Right atrium auricular region (tissue), 2 donors: ENCODE measurements around the gene SP1. TPM values are rescaled to one million over a fixed set of nuclear protein-coding genes. Genes with fewer than 3 reads are reported as not detected.
"Not testable (repeated sequence)": the region's sequence is repeated elsewhere in the genome, so short reads cannot be mapped to it uniquely, and the experiment has no call there.

ENCODE experiments used
- DNase-seq: peaks from one replicate; pipeline ENCODE4 v3.0.0-alpha.2; 2019; ENCODE audit warnings: low spot score
- H3K27ac ChIP-seq, 2 donors: fragments of 200-600 bp; sonication (generic); 1 replicate in 1 of 2; 2 replicates in 1 of 2; pipeline ENCODE4 v1.5.1; 2016 to 2019
- H3K27me3 ChIP-seq, 2 donors: fragments of 200-600 bp; sonication (generic); one replicate each; pipeline versions ENCODE4 v1.5.1 to v1.6.0; 2017 to 2019
- H3K36me3 ChIP-seq: fragments of 200-600 bp; sonication (generic); one replicate; pipeline ENCODE4 v1.5.1; 2016
- H3K4me1 ChIP-seq, 2 donors: fragments of 200-600 bp; sonication (generic); one replicate each; pipeline versions ENCODE4 v1.5.1 to v1.6.0; 2017 to 2019
- H3K4me3 ChIP-seq, 2 donors: fragments of 200-600 bp; sonication (generic); 1 replicate in 1 of 2; 2 replicates in 1 of 2; pipeline ENCODE4 v1.5.1; 2017 to 2019; ENCODE audit warnings: mild to moderate bottlenecking in 1 of 2, moderate library complexity in 1 of 2
- H3K9me3 ChIP-seq, 2 donors: fragments of 200-600 bp; sonication (generic); one replicate each; pipeline ENCODE4 v1.5.1; 2019
- total RNA-seq, 2 donors: library from RNA; depleted of rRNA; stranded (reverse); fragments of >200 nt; gene quantifications; one replicate each; pipeline ENCODE4 v1.1.0, GENCODE V29; 2016
- TF ChIP-seq, protein P1 (sequence below), 2 donors: fragments of 200-600 bp; sonication (generic); IDR thresholded peaks; one replicate each; pipeline ENCODE4 v1.5.1; 2019; ENCODE audit warnings: antibody characterized with exemption in 2 of 2

Gene SP1
- total RNA-seq, 2 donors from 2014 or later: 21.2 to 36.6 TPM

DNA sequence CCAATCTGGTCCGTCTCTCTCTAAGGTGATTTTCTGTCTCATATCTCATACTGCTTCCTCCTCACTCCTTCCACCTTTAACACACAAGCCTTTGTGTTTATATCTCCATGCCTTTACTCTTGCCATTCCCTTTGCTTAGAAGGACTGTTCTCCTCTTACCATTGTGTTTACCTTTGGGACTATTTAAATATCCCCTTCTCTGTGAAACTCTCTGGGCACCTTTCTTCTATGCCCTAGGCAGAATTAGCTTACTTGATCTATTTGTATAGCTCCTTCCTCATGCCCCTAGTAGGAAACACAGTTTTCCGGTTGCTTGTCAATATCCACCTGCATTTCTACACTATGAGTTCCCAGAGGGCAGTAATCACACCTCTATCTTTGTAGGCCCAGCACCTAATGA lies 39.8 kb downstream of the SP1 start:
- no peaks in the 10 kb centered on the region for H3K27me3 ChIP-seq
- no peak for DNase-seq
- no peaks in the 10 kb centered on the region for H3K36me3 ChIP-seq
- H3K27ac ChIP-seq: no peak overlapping the region
- TF ChIP-seq, protein P1, sequence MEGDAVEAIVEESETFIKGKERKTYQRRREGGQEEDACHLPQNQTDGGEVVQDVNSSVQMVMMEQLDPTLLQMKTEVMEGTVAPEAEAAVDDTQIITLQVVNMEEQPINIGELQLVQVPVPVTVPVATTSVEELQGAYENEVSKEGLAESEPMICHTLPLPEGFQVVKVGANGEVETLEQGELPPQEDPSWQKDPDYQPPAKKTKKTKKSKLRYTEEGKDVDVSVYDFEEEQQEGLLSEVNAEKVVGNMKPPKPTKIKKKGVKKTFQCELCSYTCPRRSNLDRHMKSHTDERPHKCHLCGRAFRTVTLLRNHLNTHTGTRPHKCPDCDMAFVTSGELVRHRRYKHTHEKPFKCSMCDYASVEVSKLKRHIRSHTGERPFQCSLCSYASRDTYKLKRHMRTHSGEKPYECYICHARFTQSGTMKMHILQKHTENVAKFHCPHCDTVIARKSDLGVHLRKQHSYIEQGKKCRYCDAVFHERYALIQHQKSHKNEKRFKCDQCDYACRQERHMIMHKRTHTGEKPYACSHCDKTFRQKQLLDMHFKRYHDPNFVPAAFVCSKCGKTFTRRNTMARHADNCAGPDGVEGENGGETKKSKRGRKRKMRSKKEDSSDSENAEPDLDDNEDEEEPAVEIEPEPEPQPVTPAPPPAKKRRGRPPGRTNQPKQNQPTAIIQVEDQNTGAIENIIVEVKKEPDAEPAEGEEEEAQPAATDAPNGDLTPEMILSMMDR (IDR thresholded peaks at IDR 0.05): no peak
- no peak overlapping the region for H3K4me3 ChIP-seq
- peaks cover 0 to 19% of the 10 kb centered on the region in 2 donors for H3K4me1 ChIP-seq
- no peaks in the 10 kb centered on the region for H3K9me3 ChIP-seq

DNA sequence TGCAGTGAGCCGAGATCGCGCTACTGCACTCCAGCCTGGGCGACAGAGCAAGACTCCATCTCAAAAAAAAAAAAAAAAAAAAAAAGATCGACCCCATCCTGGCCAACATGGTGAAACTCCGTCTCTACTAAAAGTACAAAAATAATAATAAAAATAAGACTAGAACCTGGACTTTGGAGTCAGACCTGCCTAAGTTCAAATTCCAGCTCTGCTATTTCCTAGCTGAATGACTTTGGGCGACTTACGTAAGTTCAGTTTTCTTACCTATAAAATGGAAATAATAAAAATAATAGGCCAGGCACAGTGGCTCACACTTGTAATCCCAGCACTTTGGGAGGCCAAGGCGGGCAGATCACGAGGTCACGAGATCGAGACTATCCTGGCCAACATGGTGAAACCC lies 42.3 kb downstream of the SP1 start:
- H3K9me3 ChIP-seq, H3K4me3 ChIP-seq, H3K27me3 ChIP-seq, DNase-seq, H3K27ac ChIP-seq, H3K36me3 ChIP-seq: not testable (repeated sequence)
- H3K4me1 ChIP-seq: peaks cover 0 to 11% of the 10 kb centered on the region in 2 donors

DNA sequence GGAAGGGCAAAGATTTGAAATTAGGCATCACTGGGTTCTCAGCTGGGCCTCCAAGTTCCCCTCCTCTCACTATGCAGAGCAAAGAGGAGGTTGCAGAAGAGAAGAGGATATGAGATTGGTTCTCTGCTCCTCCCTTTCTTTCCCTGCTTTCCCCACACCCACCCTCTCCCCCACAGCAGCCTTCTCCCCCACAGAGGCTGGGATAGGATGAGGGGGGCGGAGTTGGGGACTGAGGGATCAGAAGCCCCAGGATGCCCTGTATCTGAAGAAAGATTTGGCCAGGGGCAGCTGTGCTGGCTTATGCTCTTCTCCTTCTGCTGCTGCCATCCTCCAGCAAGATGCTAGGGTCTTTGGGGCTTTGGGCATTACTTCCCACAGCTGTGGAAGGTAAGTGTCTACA lies 43.6 kb downstream of the SP1 start, which contains the start of gene AMHR2:
TSS of gene AMHR2 (plus strand) at position 259 of the 400 bp plus-strand sequence. CDS start at position 339, 80 bp downstream.
- no peaks in the 10 kb centered on the region for H3K9me3 ChIP-seq
- no peak within 1 kb of the TSS for H3K27ac ChIP-seq
- H3K4me1 ChIP-seq: peaks cover 0 to 11% of the 10 kb centered on the region in 2 donors
- no peak for DNase-seq
- H3K36me3 ChIP-seq: no peaks in the 10 kb centered on the region
- TF ChIP-seq, protein P1 (IDR thresholded peaks at IDR 0.05): no peak
- no peaks in the 10 kb centered on the region for H3K27me3 ChIP-seq
- H3K4me3 ChIP-seq: no peak within 1 kb of the TSS

DNA sequence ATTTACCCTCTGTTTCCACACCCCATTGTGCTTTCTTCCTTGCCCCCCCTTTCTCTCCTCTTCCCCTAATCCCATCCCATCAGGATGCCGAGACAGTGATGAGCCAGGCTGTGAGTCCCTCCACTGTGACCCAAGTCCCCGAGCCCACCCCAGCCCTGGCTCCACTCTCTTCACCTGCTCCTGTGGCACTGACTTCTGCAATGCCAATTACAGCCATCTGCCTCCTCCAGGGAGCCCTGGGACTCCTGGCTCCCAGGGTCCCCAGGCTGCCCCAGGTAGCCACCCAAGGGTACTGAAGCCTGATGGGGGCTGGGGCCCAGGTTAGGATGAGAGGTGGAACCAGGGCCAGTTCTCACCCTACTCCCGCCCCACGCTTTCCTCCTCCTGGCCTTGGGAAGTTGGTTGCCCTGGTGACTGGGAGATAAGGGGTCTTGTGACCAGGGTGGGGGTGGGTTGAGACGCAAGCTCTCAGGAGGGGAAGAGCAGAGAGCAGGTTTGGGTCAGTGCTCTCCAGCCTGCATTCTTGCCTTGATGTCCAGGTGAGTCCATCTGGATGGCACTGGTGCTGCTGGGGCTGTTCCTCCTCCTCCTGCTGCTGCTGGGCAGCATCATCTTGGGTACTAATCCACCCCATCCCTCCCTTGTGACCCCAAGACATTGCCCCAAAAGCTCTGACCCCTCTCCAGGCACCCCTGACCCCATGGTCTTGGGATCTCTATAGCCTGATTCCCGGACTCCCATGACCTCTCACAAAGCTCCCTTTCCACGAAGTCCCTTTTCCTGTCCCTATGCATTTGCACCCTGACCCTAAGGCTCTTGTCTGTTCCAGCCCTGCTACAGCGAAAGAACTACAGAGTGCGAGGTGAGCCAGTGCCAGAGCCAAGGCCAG lies 44.9 kb downstream of the SP1 start:
- no peaks in the 10 kb centered on the region for H3K36me3 ChIP-seq
- H3K27me3 ChIP-seq: no peaks in the 10 kb centered on the region
- H3K4me3 ChIP-seq: no peak overlapping the region
- H3K27ac ChIP-seq: no peak overlapping the region
- DNase-seq: no peak
- peaks cover 0 to 11% of the 10 kb centered on the region in 2 donors for H3K4me1 ChIP-seq
- H3K9me3 ChIP-seq: no peaks in the 10 kb centered on the region
- TF ChIP-seq, protein P1 (IDR thresholded peaks at IDR 0.05): no peak

DNA sequence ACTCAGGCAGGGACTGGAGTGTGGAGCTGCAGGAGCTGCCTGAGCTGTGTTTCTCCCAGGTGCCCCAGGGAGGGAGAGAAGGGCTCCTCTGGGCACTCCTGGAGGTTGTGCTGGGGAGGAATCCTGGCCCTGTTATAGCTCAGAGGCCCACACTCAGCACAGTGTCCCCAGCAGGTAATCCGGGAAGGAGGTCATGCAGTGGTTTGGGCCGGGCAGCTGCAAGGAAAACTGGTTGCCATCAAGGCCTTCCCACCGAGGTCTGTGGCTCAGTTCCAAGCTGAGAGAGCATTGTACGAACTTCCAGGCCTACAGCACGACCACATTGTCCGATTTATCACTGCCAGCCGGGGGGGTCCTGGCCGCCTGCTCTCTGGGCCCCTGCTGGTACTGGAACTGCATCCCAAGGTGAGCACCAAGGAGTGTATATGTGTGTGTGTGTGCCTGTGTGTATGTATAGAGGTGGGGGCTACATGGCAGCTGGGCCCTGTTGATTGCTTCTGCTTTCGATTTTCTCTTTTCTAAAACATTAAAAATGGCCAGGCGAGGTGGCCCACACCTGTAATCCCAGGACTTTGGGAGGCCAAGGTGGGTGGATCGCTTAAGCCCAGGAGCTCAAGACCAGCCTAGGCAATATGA lies 45.7 kb downstream of the SP1 start:
- no peak overlapping the region for H3K4me3 ChIP-seq
- H3K27ac ChIP-seq: no peak overlapping the region
- peaks cover 0 to 11% of the 10 kb centered on the region in 2 donors for H3K4me1 ChIP-seq
- H3K27me3 ChIP-seq: no peaks in the 10 kb centered on the region
- H3K9me3 ChIP-seq: no peaks in the 10 kb centered on the region
- no peak for DNase-seq
- TF ChIP-seq, protein P1 (IDR thresholded peaks at IDR 0.05): no peak
- no peaks in the 10 kb centered on the region for H3K36me3 ChIP-seq

DNA sequence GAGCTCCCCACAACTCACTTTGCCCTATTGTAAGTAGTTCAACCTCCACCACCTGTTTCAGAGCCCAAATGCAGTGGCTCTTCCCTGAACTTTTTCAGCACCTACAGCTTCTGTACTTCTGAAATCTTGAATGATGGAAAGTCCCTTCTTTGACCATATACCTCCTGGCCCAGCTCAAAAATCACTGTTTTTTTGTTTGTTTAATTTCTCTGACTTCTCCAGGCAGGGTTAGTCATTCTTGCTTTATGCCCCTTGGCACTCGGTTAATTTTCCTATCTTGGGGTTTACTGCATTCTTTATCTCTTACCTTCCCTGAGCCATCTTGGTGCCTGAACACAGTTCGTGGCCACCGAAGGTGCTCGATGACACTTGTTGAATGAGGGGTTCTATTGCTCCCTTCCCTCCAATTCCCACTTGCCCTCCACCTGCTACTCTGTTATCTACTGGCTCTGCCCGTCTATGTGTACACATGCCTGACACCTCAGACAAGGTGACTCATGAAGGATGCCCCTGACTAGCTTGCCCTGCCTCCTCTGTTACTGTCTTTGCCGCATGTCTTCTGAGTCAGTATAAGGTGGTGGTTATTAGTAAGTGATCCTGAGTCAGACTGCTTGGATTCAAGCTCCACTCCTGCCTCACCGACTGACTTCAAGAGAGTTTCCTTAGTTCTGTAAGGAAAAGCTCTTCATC lies 48.1 kb downstream of the SP1 start:
- DNase-seq: no peak
- peaks cover 0 to 5% of the 10 kb centered on the region in 2 donors for H3K4me1 ChIP-seq
- no peaks in the 10 kb centered on the region for H3K9me3 ChIP-seq
- H3K4me3 ChIP-seq: no peak overlapping the region
- TF ChIP-seq, protein P1 (IDR thresholded peaks at IDR 0.05): no peak
- no peaks in the 10 kb centered on the region for H3K27me3 ChIP-seq
- H3K27ac ChIP-seq: no peak overlapping the region
- no peaks in the 10 kb centered on the region for H3K36me3 ChIP-seq
